Measurements from ENCODE around the gene CCM2L. TPM values are rescaled to one million over a fixed set of nuclear protein-coding genes. Genes with fewer than 3 reads are reported as not detected.
A peak's percentile ranks its signal among the peaks of the same experiment; 100 is the strongest.

The CCM2L gene
- total RNA-seq, 1 donor, result not detected

DNA sequence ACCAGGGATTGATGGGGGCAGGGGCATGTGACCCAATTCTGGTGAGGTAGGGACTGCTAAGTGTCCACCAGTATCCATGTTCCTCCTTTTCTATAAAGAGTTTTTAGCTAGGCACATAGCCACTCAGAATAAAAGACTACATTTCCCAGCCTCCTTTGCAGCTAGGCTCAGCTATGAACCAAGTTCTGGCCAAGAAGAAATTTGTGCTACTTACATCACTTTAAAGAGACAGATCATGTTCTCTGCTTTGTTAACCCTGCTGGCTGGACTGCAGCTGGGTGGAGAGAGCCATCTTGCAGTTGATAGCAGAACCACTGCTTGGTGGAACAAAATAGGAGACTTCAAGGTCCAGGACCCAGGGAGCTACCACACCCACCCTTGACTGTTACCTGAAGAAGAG is 5.3 kb upstream of the CCM2L start:
- no peak overlapping the region for H2AFZ ChIP-seq (ENCODE audit: low read length)
- TF ChIP-seq, protein P1, sequence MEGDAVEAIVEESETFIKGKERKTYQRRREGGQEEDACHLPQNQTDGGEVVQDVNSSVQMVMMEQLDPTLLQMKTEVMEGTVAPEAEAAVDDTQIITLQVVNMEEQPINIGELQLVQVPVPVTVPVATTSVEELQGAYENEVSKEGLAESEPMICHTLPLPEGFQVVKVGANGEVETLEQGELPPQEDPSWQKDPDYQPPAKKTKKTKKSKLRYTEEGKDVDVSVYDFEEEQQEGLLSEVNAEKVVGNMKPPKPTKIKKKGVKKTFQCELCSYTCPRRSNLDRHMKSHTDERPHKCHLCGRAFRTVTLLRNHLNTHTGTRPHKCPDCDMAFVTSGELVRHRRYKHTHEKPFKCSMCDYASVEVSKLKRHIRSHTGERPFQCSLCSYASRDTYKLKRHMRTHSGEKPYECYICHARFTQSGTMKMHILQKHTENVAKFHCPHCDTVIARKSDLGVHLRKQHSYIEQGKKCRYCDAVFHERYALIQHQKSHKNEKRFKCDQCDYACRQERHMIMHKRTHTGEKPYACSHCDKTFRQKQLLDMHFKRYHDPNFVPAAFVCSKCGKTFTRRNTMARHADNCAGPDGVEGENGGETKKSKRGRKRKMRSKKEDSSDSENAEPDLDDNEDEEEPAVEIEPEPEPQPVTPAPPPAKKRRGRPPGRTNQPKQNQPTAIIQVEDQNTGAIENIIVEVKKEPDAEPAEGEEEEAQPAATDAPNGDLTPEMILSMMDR (IDR thresholded peaks at IDR 0.05; ENCODE audit: extremely low read depth, low read depth, low read length), result no peak

GRCh38 chr20:32006053-32006452 is 4.2 kb upstream of the CCM2L start:
- Histone ChIP-seq H3K36me3 (ENCODE audit: insufficient read depth, low read length) (no peaks in the 10 kb centered on the region), H3K4me3 (ENCODE audit: insufficient read depth, low read length) (no peak overlapping the region), H3K4me2 (ENCODE audit: insufficient read depth, low read length) (no peak overlapping the region), H3K79me2 (ENCODE audit: insufficient read depth, low read length) (no peaks in the 10 kb centered on the region), H2AFZ (ENCODE audit: low read length) (no peak overlapping the region), H4K20me1 (ENCODE audit: insufficient read depth, low read length) (no peaks in the 10 kb centered on the region), H3K27me3 (ENCODE audit: insufficient read depth, low read length) (peaks cover 9% of the 10 kb centered on the region), H3K9me3 (ENCODE audit: low read depth, low read length) (no peaks in the 10 kb centered on the region), H3K4me1 (ENCODE audit: insufficient read depth, low read length) (no peaks in the 10 kb centered on the region), H3K27ac (ENCODE audit: low read depth, low read length) (no peak overlapping the region)
- TF ChIP-seq, protein P1 (IDR thresholded peaks at IDR 0.05; ENCODE audit: extremely low read depth, low read depth, low read length), result no peak
- DNase-seq (ENCODE audit: insufficient read length, low spot score, missing footprints), result no peak

More for the DNA sequence above, 5.3 kb upstream of the CCM2L start:
- H3K4me3 ChIP-seq (ENCODE audit: insufficient read depth, low read length), result no peak overlapping the region
- no peaks in the 10 kb centered on the region for H4K20me1 ChIP-seq (ENCODE audit: insufficient read depth, low read length)
- no peaks in the 10 kb centered on the region for H3K9me3 ChIP-seq (ENCODE audit: low read depth, low read length)
- DNase-seq (ENCODE audit: insufficient read length, low spot score, missing footprints), result peak; percentile 77
- no peak overlapping the region for H3K4me2 ChIP-seq (ENCODE audit: insufficient read depth, low read length)
- no peaks in the 10 kb centered on the region for H3K79me2 ChIP-seq (ENCODE audit: insufficient read depth, low read length)
- H3K4me1 ChIP-seq (ENCODE audit: insufficient read depth, low read length), result no peaks in the 10 kb centered on the region
- H3K27ac ChIP-seq (ENCODE audit: low read depth, low read length), result no peak overlapping the region
- peaks cover 9% of the 10 kb centered on the region for H3K27me3 ChIP-seq (ENCODE audit: insufficient read depth, low read length)
- no peaks in the 10 kb centered on the region for H3K36me3 ChIP-seq (ENCODE audit: insufficient read depth, low read length)

DNA sequence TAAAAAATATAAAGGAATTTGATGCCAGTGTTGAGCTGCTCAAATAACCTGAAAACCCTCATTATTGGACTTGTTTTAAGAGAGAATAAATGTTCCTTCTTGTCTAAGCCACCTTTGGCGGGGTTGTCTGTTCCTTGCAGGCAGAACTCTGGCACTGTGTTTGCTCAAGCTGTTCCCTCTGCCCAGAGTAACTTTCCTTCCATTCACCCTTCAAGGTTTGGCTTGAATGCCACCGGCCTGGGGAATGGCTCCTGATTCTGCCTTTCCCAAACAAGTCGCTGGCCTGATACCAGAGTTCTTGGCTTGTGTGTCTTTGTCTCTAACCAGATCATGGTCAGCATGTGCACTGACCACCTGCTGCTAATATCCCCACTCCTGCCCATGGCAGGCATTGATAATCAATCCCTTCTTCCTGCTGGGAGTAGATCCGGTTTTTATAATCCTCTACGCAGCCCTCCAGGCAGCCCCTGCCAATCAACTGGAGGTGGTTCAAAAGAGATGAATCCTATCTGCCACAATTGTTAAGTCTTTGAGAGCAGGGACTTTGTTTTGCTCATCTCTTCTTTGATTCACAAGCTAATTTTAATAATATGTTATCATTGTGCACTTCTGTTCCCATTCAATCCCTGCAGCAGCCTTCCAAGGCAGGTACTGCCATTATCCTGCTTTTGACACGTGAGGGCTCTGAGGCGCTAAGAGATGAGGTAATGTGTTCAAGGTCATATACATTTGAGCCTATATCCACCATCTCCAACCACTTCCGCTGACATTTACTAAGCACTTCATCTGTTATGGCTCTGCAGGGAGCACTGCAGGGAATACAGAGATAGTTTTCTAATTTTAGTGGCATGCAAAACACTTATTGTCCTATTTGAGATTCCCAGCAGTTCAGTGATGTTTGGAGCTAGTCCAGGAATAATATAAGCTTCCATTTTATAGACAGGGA is 3.1 kb upstream of the CCM2L start:
- H2AFZ ChIP-seq (ENCODE audit: low read length), result no peak overlapping the region
- H3K4me2 ChIP-seq (ENCODE audit: insufficient read depth, low read length), result no peak overlapping the region
- no peak overlapping the region for H3K4me3 ChIP-seq (ENCODE audit: insufficient read depth, low read length)
- no peaks in the 10 kb centered on the region for H3K36me3 ChIP-seq (ENCODE audit: insufficient read depth, low read length)
- H3K9me3 ChIP-seq (ENCODE audit: low read depth, low read length), result no peaks in the 10 kb centered on the region
- no peaks in the 10 kb centered on the region for H3K4me1 ChIP-seq (ENCODE audit: insufficient read depth, low read length)
- no peak overlapping the region for H3K27ac ChIP-seq (ENCODE audit: low read depth, low read length)
- DNase-seq (ENCODE audit: insufficient read length, low spot score, missing footprints), result no peak
- no peaks in the 10 kb centered on the region for H3K79me2 ChIP-seq (ENCODE audit: insufficient read depth, low read length)
- H3K27me3 ChIP-seq (ENCODE audit: insufficient read depth, low read length), result peaks cover 9% of the 10 kb centered on the region
- TF ChIP-seq, protein P1 (IDR thresholded peaks at IDR 0.05; ENCODE audit: extremely low read depth, low read depth, low read length), result no peak
- no peaks in the 10 kb centered on the region for H4K20me1 ChIP-seq (ENCODE audit: insufficient read depth, low read length)

All from osteoblast (primary cell).